ENCODE data around the gene ARHGAP23. TPM values are rescaled to one million over a fixed set of nuclear protein-coding genes. Genes with fewer than 3 reads are reported as not detected.
A peak's percentile ranks its signal among the peaks of the same experiment; 100 is the strongest.

The ARHGAP23 gene
- total and polyA plus RNA-seq, 8 donors = 4.0 to 55.5 (median 26.4) TPM

- H3K27me3 ChIP-seq = peaks cover 0 to 9% (median 7%) of the 10 kb centered on the region in 3 donors
- H3K4me3 ChIP-seq = no peak overlapping the region
- peaks cover 20 to 73% (median 44%) of the 10 kb centered on the region in 4 donors for H3K4me1 ChIP-seq
- H3K36me3 ChIP-seq = peaks cover 6 to 39% (median 26%) of the 10 kb centered on the region in 4 donors
- H3K27ac ChIP-seq = no peak overlapping the region
- DNase-seq = no peak
- intact Hi-C loops (cut with DNase I; ENCODE audit: low total_unique reads) = no loop called here
- no peaks in the 10 kb centered on the region for H3K9me3 ChIP-seq
- 87 to 94% (median 88%) methylated on average over 2 to 6 of the region's 6 CpGs for WGBS, 5 donors
- TF ChIP-seq POLR2AphosphoS5 (IDR thresholded peaks at IDR 0.05) (no peak), POLR2A (IDR thresholded peaks at IDR 0.05) (no peak), EP300 (IDR thresholded peaks at IDR 0.05) (no peak), CTCF (IDR thresholded peaks at IDR 0.05) (no peak)
Observed at GRCh38 chr17:38458521-38458920, 30.3 kb downstream of the ARHGAP23 start.

GRCh38 chr17:38459567-38459966, 31.3 kb downstream of the ARHGAP23 start:
- Histone ChIP-seq H3K4me3 (no peak overlapping the region), H3K4me1 (peaks cover 23 to 77% (median 48%) of the 10 kb centered on the region in 4 donors), H3K9me3 (no peaks in the 10 kb centered on the region), H3K27me3 (peaks cover 0 to 2% (median under 1%) of the 10 kb centered on the region in 3 donors), H3K36me3 (peaks cover 6 to 39% (median 28%) of the 10 kb centered on the region in 4 donors), H3K27ac (no peak overlapping the region)
- TF ChIP-seq POLR2A (IDR thresholded peaks at IDR 0.05) (no peak), EP300 (IDR thresholded peaks at IDR 0.05) (no peak), POLR2AphosphoS5 (IDR thresholded peaks at IDR 0.05) (no peak), CTCF (IDR thresholded peaks at IDR 0.05) (no peak)
- 45 to 73% (median 59%) methylated on average over 2 to 6 of the region's 6 CpGs for WGBS, 5 donors
- DNase-seq = peak in 1 of 2 donors; percentile 52
- intact Hi-C loops (cut with DNase I; ENCODE audit: low total_unique reads) = no loop called here

GRCh38 chr17:38460082-38460715, 31.9 kb downstream of the ARHGAP23 start:
- Histone ChIP-seq H3K36me3 (peaks cover 6 to 39% (median 28%) of the 10 kb centered on the region in 4 donors), H3K4me3 (no peak overlapping the region), H3K27ac (peak overlapping the region in 1 of 5 donors; percentile 36), H3K9me3 (no peaks in the 10 kb centered on the region), H3K4me1 (peaks cover 21 to 77% (median 49%) of the 10 kb centered on the region in 4 donors), H3K27me3 (no peaks in the 10 kb centered on the region)
- peak in 1 of 2 donors; percentile 42 for DNase-seq
- TF ChIP-seq CTCF (IDR thresholded peaks at IDR 0.05) (no peak), POLR2AphosphoS5 (IDR thresholded peaks at IDR 0.05) (no peak), POLR2A (IDR thresholded peaks at IDR 0.05) (no peak), EP300 (IDR thresholded peaks at IDR 0.05) (no peak)
- intact Hi-C loops (cut with DNase I; ENCODE audit: low total_unique reads) = no loop called here
- 29 to 69% (median 45%) methylated on average over 12 of the region's 12 CpGs for WGBS, 5 donors

- Histone ChIP-seq H3K4me3 (no peak overlapping the region), H3K9me3 (no peaks in the 10 kb centered on the region), H3K4me1 (peaks cover 21 to 77% (median 52%) of the 10 kb centered on the region in 4 donors), H3K27ac (peak overlapping the region in 1 of 5 donors; percentile 36), H3K36me3 (peaks cover 6 to 39% (median 28%) of the 10 kb centered on the region in 4 donors), H3K27me3 (no peaks in the 10 kb centered on the region)
- intact Hi-C loops (cut with DNase I; ENCODE audit: low total_unique reads) = no loop called here
- WGBS, 5 donors = 58 to 74% (median 62%) methylated on average over 15 to 19 of the region's 19 CpGs
- DNase-seq = no peak
- no peak for TF ChIP-seq CTCF (IDR thresholded peaks at IDR 0.05)
- no peak for TF ChIP-seq POLR2A (IDR thresholded peaks at IDR 0.05)
- no peak for TF ChIP-seq POLR2AphosphoS5 (IDR thresholded peaks at IDR 0.05)
- TF ChIP-seq EP300 (IDR thresholded peaks at IDR 0.05) = no peak
Observed at GRCh38 chr17:38460716-38461630, 32.7 kb downstream of the ARHGAP23 start.

All from stomach (tissue), 9 donors.